GM12878 (cell line): ENCODE data around the gene CEP19. TPM values are rescaled to one million over a fixed set of nuclear protein-coding genes. Genes with fewer than 3 reads are reported as not detected.

Experiments
- ATAC-seq: fragments of 200-7000 bp; cut with Tn5 transposase; 3 replicates; pipeline ENCODE4 v1.9.1; 2020; ENCODE audit warnings: mild to moderate bottlenecking, moderate library complexity
- BruUV-seq: library from RNA; stranded (reverse); fragments of 400-500 nt; replicated peaks from 2 replicates; lab custom pipeline; 2021; lab: Mats Ljungman, UMichigan
- CTCF ChIA-PET: fragments of 300-600 bp; sonication (Branson Sonifier 250); formaldehyde crosslinking; extraction: SDS; loops from one replicate; lab custom pipeline; 2021; ENCODE audit warnings: inconsistent platforms; lab: Yijun Ruan, JAX
- POLR2A ChIA-PET: fragments of 350-600 bp; formaldehyde crosslinking; extraction: SDS; loops from one replicate; lab custom pipeline; 2021; ENCODE audit warnings: inconsistent platforms; lab: Charles Lee
- RAD21 ChIA-PET: fragments of 300-600 bp; sonication (Branson Sonifier 250); formaldehyde crosslinking; loops from one replicate; lab custom pipeline; 2023; ENCODE audit warnings: antibody characterized with exemption; ENCODE audit not compliant: unreplicated experiment; lab: Charles Lee
- SMC1A ChIA-PET: fragments of 300-600 bp; sonication (Branson Sonifier 250); formaldehyde crosslinking; loops from one replicate; lab custom pipeline; 2023; ENCODE audit not compliant: unreplicated experiment, uncharacterized antibody; lab: Charles Lee
- DNase-seq: peaks from one replicate; pipeline ENCODE4 v3.0.0-alpha.2; 2011; ENCODE audit warnings: low read depth, low spot score
- FAIRE-seq: peaks from 3 replicates; lab custom pipeline; 2011; peaks lifted over from hg19 to GRCh38; lab: Jason Lieb, UNC
- H2AFZ ChIP-seq: 2 replicates; pipeline ENCODE4 v1.6.0; 2011; ENCODE audit warnings: low read depth, low read length, control low read depth; ENCODE audit not compliant: control insufficient read depth
- H3K27ac ChIP-seq: 2 replicates; pipeline ENCODE4 v1.5.1; 2011; ENCODE audit warnings: control low read depth; ENCODE audit not compliant: control insufficient read depth, insufficient read depth
- H3K27me3 ChIP-seq, 2 experiments: replicated peaks in 1 of 2; 2 replicates each; pipeline versions ENCODE4 v1.6.0 to v1.6.1; 2011; ENCODE audit warnings: low read length in 1 of 2; ENCODE audit not compliant: control insufficient read depth in 2 of 2, insufficient read depth in 2 of 2
- H3K36me3 ChIP-seq, 2 experiments: 2 replicates each; pipeline ENCODE4 v1.5.1; 2011; ENCODE audit warnings: low read length in 1 of 2; ENCODE audit not compliant: control insufficient read depth in 2 of 2, insufficient read depth in 2 of 2
- H3K4me1 ChIP-seq: 2 replicates; pipeline ENCODE4 v1.6.1; 2011; ENCODE audit warnings: mild to moderate bottlenecking, low read length, moderate library complexity, mixed read lengths; ENCODE audit not compliant: control insufficient read depth, insufficient read depth
- H3K4me2 ChIP-seq: 2 replicates; pipeline ENCODE4 v1.6.0; 2011; ENCODE audit warnings: control low read depth; ENCODE audit not compliant: control insufficient read depth, insufficient read depth
- H3K4me3 ChIP-seq: fragments of 200-600 bp; sonication (generic); 2 replicates; pipeline ENCODE4 v1.5.1; 2016
- H3K79me2 ChIP-seq: 2 replicates; pipeline ENCODE4 v1.6.0; 2011; ENCODE audit warnings: low read length; ENCODE audit not compliant: control insufficient read depth, insufficient read depth
- H3K9ac ChIP-seq: 2 replicates; pipeline ENCODE4 v1.8.0; 2011; ENCODE audit warnings: low read length, control low read depth, mixed read lengths; ENCODE audit not compliant: control insufficient read depth, insufficient read depth
- H3K9me3 ChIP-seq: replicated peaks from 3 replicates; pipeline ENCODE4 v1.5.1; 2011; ENCODE audit warnings: mild to moderate bottlenecking, low read length; ENCODE audit not compliant: control insufficient read depth, insufficient read depth
- H4K20me1 ChIP-seq: 2 replicates; pipeline ENCODE4 v1.6.0; 2011; ENCODE audit not compliant: control insufficient read depth, insufficient read depth
- CEBPB ChIP-seq, 2 experiments: fragments of 150-350 bp in 1 of 2; IDR thresholded peaks; 2 replicates each; pipeline ENCODE4 v1.6.1; 2012 to 2014; ENCODE audit warnings: low read depth in 2 of 2, low read length in 2 of 2, borderline replicate concordance in 1 of 2, inconsistent platforms in 1 of 2
- CUX1 ChIP-seq: IDR thresholded peaks from 2 replicates; pipeline ENCODE4 v1.6.1; 2012; ENCODE audit warnings: improper control_type of control experiment, low read depth, low read length; ENCODE audit not compliant: insufficient replicate concordance
- DPF2 ChIP-seq: fragments of 450-650 bp; IDR thresholded peaks from 2 replicates; pipeline ENCODE4 v1.6.1; 2017; ENCODE audit warnings: mild to moderate bottlenecking
- ESRRA ChIP-seq: IDR thresholded peaks from 2 replicates; pipeline ENCODE4 v1.6.1; 2012; ENCODE audit warnings: mild to moderate bottlenecking, low read length, improper control_type of control experiment
- EZH2 ChIP-seq: IDR thresholded peaks from 2 replicates; pipeline ENCODE4 v1.6.1; 2012; ENCODE audit warnings: low read depth, mild to moderate bottlenecking, control low read depth, inconsistent platforms, low read length, borderline replicate concordance; ENCODE audit not compliant: control insufficient read depth
- IRF5 ChIP-seq: fragments of 450-650 bp; IDR thresholded peaks from 2 replicates; pipeline ENCODE4 v1.6.1; 2017; ENCODE audit warnings: borderline replicate concordance
- KAT2A ChIP-seq: conservative IDR thresholded peaks from 2 replicates; pipeline ENCODE4 v1.6.1; 2011; ENCODE audit warnings: low read depth, low read length; ENCODE audit not compliant: control insufficient read depth
- MYC ChIP-seq: IDR thresholded peaks from 2 replicates; pipeline ENCODE4 v1.6.1; 2011; ENCODE audit warnings: mild to moderate bottlenecking, low read length, moderate library complexity, inconsistent platforms; ENCODE audit not compliant: insufficient read depth, insufficient replicate concordance, insufficient read length, severe bottlenecking
- NRF1 ChIP-seq: conservative IDR thresholded peaks from 2 replicates; pipeline ENCODE4 v1.6.1; 2011; ENCODE audit warnings: mild to moderate bottlenecking, low read depth, low read length, improper control_type of control experiment
- RAD51 ChIP-seq: fragments of 450-650 bp; IDR thresholded peaks from 2 replicates; pipeline ENCODE4 v1.6.1; 2016; ENCODE audit warnings: moderate library complexity, mild to moderate bottlenecking, inconsistent platforms
- RELB ChIP-seq: fragments of 450-650 bp; IDR thresholded peaks from 2 replicates; pipeline ENCODE4 v1.6.1; 2017; ENCODE audit warnings: low read depth, mild to moderate bottlenecking, moderate library complexity
- SMAD5 ChIP-seq: IDR thresholded peaks from 2 replicates; pipeline ENCODE4 v1.6.1; 2016; ENCODE audit warnings: antibody characterized with exemption, low read depth
- SMARCA5 ChIP-seq: fragments of 450-650 bp; IDR thresholded peaks from 2 replicates; pipeline ENCODE4 v1.6.1; 2017; ENCODE audit warnings: mild to moderate bottlenecking
- SREBF2 ChIP-seq: IDR thresholded peaks from 2 replicates; pipeline ENCODE4 v1.6.1; 2012; ENCODE audit warnings: mild to moderate bottlenecking, low read length
- TBL1XR1 ChIP-seq: IDR thresholded peaks from 2 replicates; pipeline ENCODE4 v1.6.1; 2012; ENCODE audit warnings: low read depth, low read length, improper control_type of control experiment
- WGBS: methylation state at CpG from one replicate; pipeline ENCODE4 v1.1.6; 2016; ENCODE audit warnings: low lambda C conversion rate; ENCODE audit not compliant: insufficient replicate concordance, insufficient coverage; ENCODE audit errors: missing lambda C conversion rate; 5-methylcytosine and 5-hydroxymethylcytosine counted together
- in situ Hi-C: fragments of 300-500 bp; cut with MboI; formaldehyde crosslinking; loops from 9 replicates; pipeline ENCODE4 v1.14.3; 2018; ENCODE audit warnings: mixed read lengths
- intact Hi-C: fragments of 100-400 bp; cut with micrococcal nuclease; formaldehyde crosslinking; loops from one replicate; pipeline ENCODE4 v1.14.2; 2022; ENCODE audit not compliant: unreplicated experiment
- polyA plus RNA-seq, 11 experiments: library from polyadenylated mRNA; depleted of rRNA in 4 of 11; unstranded in 6 of 11; stranded (reverse) in 5 of 11; fragments of >200 nt; fragmentation: Nextera tagmentation in 4 of 11; fragmentation: Illumina TruSeq in 1 of 11; extraction: Ambion mirVana in 4 of 11; extraction: Trizol in 1 of 11; gene quantifications; 1 replicate in 1 of 11; 2 replicates in 10 of 11; pipeline versions ENCODE4 v1.2.1 to v1.2.3, GENCODE V29; 2011 to 2016; ENCODE audit warnings: inconsistent platforms in 2 of 11, missing spikeins in 2 of 11, low read depth in 1 of 11
- total RNA-seq, 4 experiments: library from RNA; depleted of rRNA in 3 of 4; stranded (reverse); fragments of >200 nt in 3 of 4; fragmentation: Illumina TruSeq in 1 of 4; extraction: Trizol in 1 of 4; gene quantifications; 2 replicates each; pipeline versions ENCODE4 v1.2.1 to v1.2.3, GENCODE V29; 2013 to 2021

CEP19 gene
- total and polyA plus RNA-seq, 10 of the 15 experiments (the other 5 are each of a cell fraction or from before 2014, with no cell fraction given), result 1.9 to 5.9 (median 2.7) TPM

GRCh38 chr3:196695849-196696226 lies 16.2 kb downstream of the CEP19 start:
- no peak overlapping the region for H3K4me3 ChIP-seq
- H3K27ac ChIP-seq, result no peak overlapping the region
- H3K79me2 ChIP-seq, result no peaks in the 10 kb centered on the region
- FAIRE-seq, result no peak
- WGBS, result 84% methylated on average over 5 of the region's 5 CpGs
- no peak overlapping the region for H3K9ac ChIP-seq
- SMC1A ChIA-PET, result interaction anchor here (1.3 to 1.5 kb wide), 2 partner anchors 83 to 87 kb away, joined by 3 to 5 read pairs; no protein-coding TSS in a partner anchor
- intact Hi-C loops, result no loop called here
- RAD21 ChIA-PET, result no interaction called here
- DNase-seq, result no peak
- no peaks in the 10 kb centered on the region for H4K20me1 ChIP-seq
- no peaks in the 10 kb centered on the region for H3K4me1 ChIP-seq
- H3K4me2 ChIP-seq, result no peak overlapping the region
- no peaks in the 10 kb centered on the region for H3K27me3 ChIP-seq
- POLR2A ChIA-PET, result no interaction called here
- CTCF ChIA-PET, result interaction anchor here (0.8 to 2.6 kb wide), 3 partner anchors 58 to 142 kb away, joined by 3 to 11 read pairs (median 3); no protein-coding TSS in a partner anchor
- no peak overlapping the region for H2AFZ ChIP-seq
- in situ Hi-C loops, result no loop called here
- no peak for TF ChIP-seq KAT2A
- TF ChIP-seq SREBF2, result no peak
- TF ChIP-seq IRF5, result no peak
- TF ChIP-seq SMARCA5, result no peak
- TF ChIP-seq DPF2, result no peak
- no peak for TF ChIP-seq SMAD5
- TF ChIP-seq CEBPB (IDR thresholded peaks at IDR 0.05; ENCODE audit: borderline replicate concordance in 1 of 2, low read depth in 2 of 2, low read length in 2 of 2), result no peak
- no peak for TF ChIP-seq MYC
- TF ChIP-seq TBL1XR1, result no peak
- no peak for TF ChIP-seq CUX1
- no peak for TF ChIP-seq RAD51
- no peak for TF ChIP-seq ESRRA
- TF ChIP-seq EZH2, result no peak
- no peak for TF ChIP-seq RELB
- no peak for TF ChIP-seq NRF1
- ATAC-seq, result no peak
- no TSS peak for BruUV-seq
- H3K36me3 ChIP-seq, result no peaks in the 10 kb centered on the region
- H3K9me3 ChIP-seq, result no peaks in the 10 kb centered on the region
